HepG2 (cell line): Measurements from ENCODE around the gene CCDC34. TPM values are rescaled to one million over a fixed set of nuclear protein-coding genes. Genes with fewer than 3 reads are reported as not detected.

Experiments used
- ATAC-seq: fragments of 200-7000 bp; cut with Tn5 transposase; 3 replicates; pipeline ENCODE4 v1.9.1; 2020; ENCODE audit warnings: mild to moderate bottlenecking, moderate library complexity
- BruUV-seq: library from RNA; stranded (reverse); fragments of 400-500 nt; replicated peaks from 2 replicates; lab custom pipeline; 2021; lab: Mats Ljungman, UMichigan
- CTCF ChIA-PET: fragments of 300-600 bp; formaldehyde crosslinking; extraction: SDS; loops from one replicate; lab custom pipeline; 2021; ENCODE audit warnings: low total read pairs, inconsistent platforms, low intra/inter-chr PET ratio; lab: Yijun Ruan, JAX
- POLR2A ChIA-PET: fragments of 350-600 bp; sonication (Branson Sonifier 250); formaldehyde crosslinking; loops from one replicate; lab custom pipeline; 2020; ENCODE audit warnings: antibody characterized with exemption, inconsistent platforms; lab: Yijun Ruan, JAX
- DNase-seq: peaks from one replicate; pipeline ENCODE4 v3.0.0-alpha.2; 2015; ENCODE audit warnings: low spot score
- FAIRE-seq: peaks from 3 replicates; lab custom pipeline; 2011; peaks lifted over from hg19 to GRCh38; lab: Jason Lieb, UNC
- H2AFZ ChIP-seq: one replicate; pipeline ENCODE4 v1.6.1; 2011; ENCODE audit warnings: low read length, inconsistent platforms
- H3K27ac ChIP-seq: fragments of 300-600 bp; 3 replicates; pipeline ENCODE4 v1.8.0; 2011; ENCODE audit warnings: mixed run types, mild to moderate bottlenecking, mixed read lengths, low read length, inconsistent platforms; ENCODE audit not compliant: insufficient read depth; ENCODE audit errors: extremely low read length
- H3K27me3 ChIP-seq, 2 experiments: fragments of 200-600 bp in 1 of 2; 2 replicates in 1 of 2; 3 replicates in 1 of 2; pipeline versions ENCODE4 v1.6.0 to v1.8.0; 2011; ENCODE audit warnings: low read length in 2 of 2, mild to moderate bottlenecking in 2 of 2, moderate library complexity in 2 of 2, inconsistent platforms in 1 of 2; ENCODE audit not compliant: insufficient read depth in 2 of 2, control insufficient read depth in 1 of 2
- H3K36me3 ChIP-seq, 2 experiments: fragments of 200-600 bp in 1 of 2; replicated peaks in 1 of 2; 2 replicates in 1 of 2; 3 replicates in 1 of 2; pipeline versions ENCODE4 v1.5.1 to v1.8.0; 2011; ENCODE audit warnings: low read length in 2 of 2, inconsistent platforms in 1 of 2; ENCODE audit not compliant: insufficient read depth in 2 of 2, control insufficient read depth in 1 of 2
- H3K4me1 ChIP-seq: 2 replicates; pipeline ENCODE4 v1.5.1; 2012; ENCODE audit warnings: low read length, inconsistent platforms; ENCODE audit not compliant: insufficient read depth
- H3K4me2 ChIP-seq: 2 replicates; pipeline ENCODE4 v1.6.0; 2011; ENCODE audit warnings: low read depth, low read length, inconsistent platforms
- H3K4me3 ChIP-seq, 3 experiments: fragments of 200-600 bp in 1 of 3; sonication (generic), shearing (Covaris generic) in 1 of 3; replicated peaks in 1 of 3; 2 replicates each; pipeline ENCODE4 v1.5.1; 2011 to 2016; ENCODE audit warnings: low read length in 3 of 3, inconsistent platforms in 2 of 3, low read depth in 2 of 3, mild to moderate bottlenecking in 2 of 3, control low read depth in 1 of 3, mixed read lengths in 1 of 3; ENCODE audit not compliant: insufficient read depth in 1 of 3
- H3K79me2 ChIP-seq: one replicate; pipeline ENCODE4 v1.6.1; 2011; ENCODE audit warnings: low read length, inconsistent platforms; ENCODE audit not compliant: insufficient read depth
- H3K9ac ChIP-seq: 2 replicates; pipeline ENCODE4 v1.6.0; 2011; ENCODE audit warnings: mild to moderate bottlenecking, low read depth, low read length, inconsistent platforms; ENCODE audit not compliant: insufficient read depth
- H3K9me3 ChIP-seq: 2 replicates; pipeline ENCODE4 v1.5.1; 2012; ENCODE audit warnings: mild to moderate bottlenecking, low read length
- H4K20me1 ChIP-seq: 2 replicates; pipeline ENCODE4 v1.6.0; 2011; ENCODE audit warnings: inconsistent platforms, mild to moderate bottlenecking, low read length, moderate library complexity; ENCODE audit not compliant: insufficient read depth
- ARID5B ChIP-seq: IDR thresholded peaks from 2 replicates; pipeline ENCODE4 v1.4.0; 2020; ENCODE audit warnings: mild to moderate bottlenecking, missing genetic modification reagents
- ATF4 ChIP-seq, 2 experiments: fragments of 450-650 bp in 1 of 2; sonication (generic) in 1 of 2; formaldehyde crosslinking; IDR thresholded peaks; 2 replicates each; pipeline versions ENCODE4 v1.5.0 to v1.8.0; 2020 to 2022; ENCODE audit warnings: mild to moderate bottlenecking in 1 of 2, missing genetic modification reagents in 1 of 2
- ETV5 ChIP-seq: IDR thresholded peaks from 2 replicates; pipeline ENCODE4 v1.6.1; 2018; ENCODE audit warnings: missing biosample characterization, missing genetic modification reagents, inconsistent platforms, borderline replicate concordance
- HOXD1 ChIP-seq: sonication (generic); formaldehyde crosslinking; IDR thresholded peaks from 2 replicates; pipeline ENCODE4 v1.5.0; 2020; ENCODE audit warnings: missing genetic modification reagents
- ISL2 ChIP-seq: sonication (generic); formaldehyde crosslinking; IDR thresholded peaks from 2 replicates; pipeline ENCODE4 v1.5.0; 2020; ENCODE audit warnings: missing genetic modification reagents
- MED1 ChIP-seq: sonication (generic); formaldehyde crosslinking; IDR thresholded peaks from 2 replicates; pipeline ENCODE4 v1.4.0; 2020; ENCODE audit warnings: missing genetic modification reagents
- PAXIP1 ChIP-seq: sonication (generic); formaldehyde crosslinking; conservative IDR thresholded peaks from 2 replicates; pipeline ENCODE4 v1.4.0; 2020; ENCODE audit warnings: mild to moderate bottlenecking, missing genetic modification reagents, moderate library complexity
- STAT6 ChIP-seq: sonication (generic); formaldehyde crosslinking; IDR thresholded peaks from 2 replicates; pipeline ENCODE4 v1.4.0; 2020; ENCODE audit warnings: missing genetic modification reagents, mild to moderate bottlenecking, borderline replicate concordance
- ZBTB20 ChIP-seq: sonication (generic); formaldehyde crosslinking; IDR thresholded peaks from 2 replicates; pipeline ENCODE4 v1.8.1; 2023; ENCODE audit warnings: missing genetic modification reagents, low read depth, mild to moderate bottlenecking, borderline replicate concordance
- ZNF570 ChIP-seq: sonication (generic); formaldehyde crosslinking; IDR thresholded peaks from 2 replicates; pipeline ENCODE4 v1.4.0; 2020; ENCODE audit warnings: mild to moderate bottlenecking, missing genetic modification reagents, borderline replicate concordance
- ZSCAN20 ChIP-seq: sonication (generic); formaldehyde crosslinking; IDR thresholded peaks from 2 replicates; pipeline ENCODE4 v1.4.0; 2020; ENCODE audit warnings: missing genetic modification reagents, mild to moderate bottlenecking, borderline replicate concordance
- WGBS: methylation state at CpG from one replicate; pipeline ENCODE4 v1.1.6; 2017; ENCODE audit warnings: low lambda C conversion rate; 5-methylcytosine and 5-hydroxymethylcytosine counted together
- in situ Hi-C: cut with HindIII; loops from 2 replicates; pipeline ENCODE4 v1.10.0; 2017; ENCODE audit warnings: low pct_unique_long_range_greater_than_20kb; ENCODE audit not compliant: extremely low pct_ligation_motif_present
- intact Hi-C: fragments of 100-400 bp; cut with micrococcal nuclease; formaldehyde crosslinking; loops from one replicate; pipeline ENCODE4 v1.10.0; 2022; ENCODE audit not compliant: unreplicated experiment
- polyA plus RNA-seq, 8 experiments: library from polyadenylated mRNA; depleted of rRNA in 3 of 8; stranded (reverse) in 7 of 8; unstranded in 1 of 8; fragments of >200 nt; fragmentation: Illumina TruSeq in 4 of 8; extraction: Trizol in 4 of 8; gene quantifications; 2 replicates each; pipeline versions ENCODE4 v1.2.1 to v1.2.3, GENCODE V29; 2011 to 2016; ENCODE audit warnings: low read depth in 4 of 8, missing spikeins in 1 of 8, mixed read lengths in 1 of 8; ENCODE audit not compliant: insufficient read depth in 1 of 8
- total RNA-seq, 5 experiments: library from RNA; depleted of rRNA; stranded (reverse); fragments of >200 nt; fragmentation: Illumina TruSeq; extraction: Trizol; gene quantifications; 2 replicates each; pipeline ENCODE4 v1.2.3, GENCODE V29; 2016; ENCODE audit warnings: low read depth in 1 of 5

The CCDC34 gene
- total and polyA plus RNA-seq, 2 of the 13 experiments (the other 11 are each of a cell fraction or from before 2014, with no cell fraction given) = 7.6 to 34.3 TPM

GRCh38 chr11:27331981-27332380 lies 31.0 kb downstream of the CCDC34 start:
- Histone ChIP-seq H2AFZ (no peak overlapping the region), H4K20me1 (no peaks in the 10 kb centered on the region), H3K79me2 (no peaks in the 10 kb centered on the region), H3K27ac (peak overlapping the region; percentile 78), H3K27me3 (no peaks in the 10 kb centered on the region), H3K9me3 (no peaks in the 10 kb centered on the region), H3K4me2 (peak overlapping the region; percentile 50), H3K4me3 (no peak overlapping the region; a peak in 1 of 6 replicates), H3K4me1 (peaks cover 82% of the 10 kb centered on the region), H3K9ac (no peak overlapping the region), H3K36me3 (no peaks in the 10 kb centered on the region)
- FAIRE-seq (no peak), DNase-seq (peak; percentile 12), ATAC-seq (no peak)
- ChIA-PET POLR2A (interaction anchor here (0.7 to 1.8 kb wide), 3 partner anchors 10 to 64 kb away, joined by 3 to 10 read pairs (median 3); no protein-coding TSS in a partner anchor), CTCF (no interaction called here)
- intact Hi-C loops = loop anchor here (2.0 kb wide), 1 partner anchor 57 kb away; no protein-coding TSS in a partner anchor
- no TSS peak for BruUV-seq
- 43% methylated on average over 2 of the region's 2 CpGs for WGBS
- in situ Hi-C loops = no loop called here
- TF ChIP-seq ARID5B (CRISPR knock-in tag) (no peak), STAT6 (CRISPR knock-in tag) (no peak), ZNF570 (CRISPR knock-in tag) (no peak), MED1 (CRISPR knock-in tag) (0 out of 2 replicates have a peak, but pooled peaks have one; percentile 33), ISL2 (CRISPR knock-in tag) (0 out of 2 replicates have a peak, but pooled peaks have one; percentile 26), ATF4 (CRISPR knock-in tag; IDR thresholded peaks at IDR 0.05) (no peak), HOXD1 (CRISPR knock-in tag) (no peak), PAXIP1 (CRISPR knock-in tag) (peak; percentile 37; the same call in 1 of the 2 replicates), ZSCAN20 (CRISPR knock-in tag) (no peak), ZBTB20 (CRISPR knock-in tag) (0 out of 2 replicates have a peak, but pooled peaks have one; percentile 31), ETV5 (peak; percentile 51; the same call in 1 of the 2 replicates)
